ENCODE results near the gene HDAC4.
"Not testable (repeated sequence)": the region's sequence is repeated elsewhere in the genome, so short reads cannot be mapped to it uniquely, and the experiment has no call there.

HDAC4 gene

DNA sequence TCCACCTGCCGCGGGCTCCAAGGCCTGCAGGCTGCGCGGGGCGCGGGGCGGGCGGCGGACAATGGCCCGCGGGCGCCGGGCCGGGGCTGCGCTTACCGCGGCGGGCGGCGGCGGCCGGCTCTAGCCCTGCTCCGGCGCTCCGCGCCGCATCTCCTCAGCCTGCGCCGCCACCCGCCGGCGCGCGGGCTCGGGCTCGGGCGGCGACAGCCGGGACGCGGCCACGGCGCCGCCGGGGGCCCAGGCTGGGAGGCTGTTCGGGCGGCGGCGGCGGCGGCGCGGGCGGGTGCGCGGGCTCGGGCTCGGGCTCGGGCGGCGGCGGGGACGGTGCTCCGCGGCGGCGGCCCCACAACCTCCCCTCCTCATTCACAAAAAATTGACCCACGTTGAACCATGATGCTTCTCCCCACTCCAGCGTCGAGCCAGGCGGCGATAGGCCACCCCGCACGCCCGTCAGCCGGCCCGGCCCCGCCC lies at the start of gene HDAC4:
Gene HDAC4 (minus strand): TSS at position 425 of the 471 bp plus-strand sequence. CDS start 48,321 bp downstream, outside the sequence.
- DNase-seq, result no peak

- DNase-seq, result not testable (repeated sequence)
These were observed 48.6 kb upstream of the HDAC4 start for GRCh38 chr2:239449468-239449867.

- no peak for DNase-seq
These were observed 45.1 kb upstream of the HDAC4 start for GRCh38 chr2:239445771-239446524.

GRCh38 chr2:239444626-239445577 lies 44.1 kb upstream of the HDAC4 start:
- no peak for DNase-seq

DNA sequence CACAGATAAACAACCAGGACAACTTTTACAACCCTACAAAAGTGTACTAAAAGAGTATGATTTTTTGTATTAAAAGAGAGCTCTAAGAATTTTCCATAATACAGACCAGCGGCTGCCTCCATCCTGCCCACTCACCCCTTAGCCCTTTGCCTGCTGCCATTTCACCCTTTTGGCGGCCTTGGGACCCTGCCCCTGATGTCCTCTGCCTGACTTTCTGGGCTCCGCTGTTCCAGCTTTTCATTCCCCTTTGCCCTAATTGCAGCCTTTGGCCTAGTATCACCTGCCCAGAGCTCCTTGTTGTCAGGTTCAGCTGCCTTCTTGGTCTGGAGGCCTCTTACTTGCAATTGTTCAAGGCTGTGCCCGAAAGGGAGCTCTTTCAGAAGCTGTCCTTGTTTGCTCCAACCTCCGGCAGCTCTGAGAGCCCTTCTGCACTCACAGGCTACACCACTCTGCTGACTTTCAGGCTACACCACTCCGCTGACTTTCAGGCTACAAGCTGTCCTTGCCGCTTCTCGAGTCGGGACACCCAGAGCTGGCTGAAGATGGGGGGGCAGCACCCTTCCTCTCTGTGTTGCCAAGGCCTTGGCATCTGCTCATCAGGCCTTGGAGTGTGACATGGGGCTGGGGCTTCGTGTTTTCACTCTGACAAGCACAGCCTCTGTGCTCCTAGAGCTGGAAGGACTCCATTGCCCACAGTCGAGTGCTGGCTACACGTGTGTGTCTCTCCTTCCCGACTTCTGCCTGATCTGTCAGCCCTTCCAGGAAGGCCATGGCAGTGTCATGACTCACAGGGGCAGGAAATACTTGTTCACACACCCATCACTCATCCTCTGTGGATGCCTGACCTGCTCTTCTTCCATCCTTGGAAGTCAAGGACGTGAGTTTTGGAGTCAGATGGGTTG lies 43.1 kb upstream of the HDAC4 start:
- DNase-seq, result no peak

GRCh38 chr2:239443102-239443620 lies 42.3 kb upstream of the HDAC4 start:
- no peak for DNase-seq

- DNase-seq, result no peak
These were observed 41.4 kb upstream of the HDAC4 start for GRCh38 chr2:239442192-239442591.

- no peak for DNase-seq
These were observed 40.6 kb upstream of the HDAC4 start for GRCh38 chr2:239441261-239442078.

DNA sequence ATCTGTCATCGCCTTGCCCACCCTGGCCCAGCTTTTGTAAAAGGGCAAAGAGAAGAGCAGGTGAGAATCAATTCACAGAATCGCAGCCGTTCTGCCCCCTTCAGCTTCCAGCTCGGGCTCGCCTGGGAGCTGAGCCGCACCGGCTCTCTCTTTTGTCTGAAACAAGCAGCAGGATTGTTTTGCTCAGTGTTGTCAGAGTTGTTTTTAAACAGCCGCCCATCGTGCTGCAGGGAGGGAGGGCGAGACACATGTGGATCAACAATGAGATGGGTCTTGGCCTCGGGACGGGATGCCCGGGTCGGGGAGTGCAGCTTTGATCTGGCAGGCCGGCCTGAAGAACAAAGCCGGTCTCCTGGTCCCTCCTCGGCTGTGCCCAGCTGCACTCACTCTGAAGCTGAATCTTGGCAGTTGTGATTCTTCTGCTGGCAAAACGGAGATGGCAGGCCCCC lies 39.7 kb upstream of the HDAC4 start:
- DNase-seq, result no peak

DNA sequence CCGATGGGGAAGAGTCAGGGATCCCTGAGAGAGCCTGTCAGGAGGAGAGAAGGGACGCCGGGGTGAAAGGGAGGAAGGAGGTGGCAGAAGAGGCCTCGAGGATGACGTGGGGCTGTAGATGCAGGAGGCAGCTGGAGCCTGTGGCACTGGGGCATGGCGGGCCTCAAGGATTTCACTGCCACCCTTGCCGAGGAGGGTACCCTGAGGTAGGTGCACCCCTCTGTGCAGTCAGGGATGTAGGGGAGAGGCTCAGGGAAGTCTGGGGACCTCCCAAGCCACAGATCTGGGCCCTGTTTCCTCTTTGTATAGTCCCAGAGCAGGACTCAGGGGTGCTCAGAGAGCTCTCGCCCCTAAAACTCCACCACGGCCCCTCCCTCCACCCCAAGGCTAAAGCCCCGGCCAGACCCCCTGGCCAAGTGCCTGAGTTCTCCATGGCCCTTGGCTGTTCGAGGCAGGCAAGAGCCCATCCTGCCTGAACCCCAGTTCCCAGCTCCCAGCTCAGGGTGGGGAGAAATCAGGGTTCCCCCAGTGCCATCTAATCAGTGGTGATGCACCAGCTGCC lies 39.0 kb upstream of the HDAC4 start:
- no peak for DNase-seq

GRCh38 chr2:239438995-239439753 lies 38.4 kb upstream of the HDAC4 start:
- no peak for DNase-seq

- DNase-seq, result no peak
These were observed 37.5 kb upstream of the HDAC4 start for GRCh38 chr2:239438368-239438767.

- no peak for DNase-seq
These were observed 36.0 kb upstream of the HDAC4 start for GRCh38 chr2:239436669-239437335.

DNA sequence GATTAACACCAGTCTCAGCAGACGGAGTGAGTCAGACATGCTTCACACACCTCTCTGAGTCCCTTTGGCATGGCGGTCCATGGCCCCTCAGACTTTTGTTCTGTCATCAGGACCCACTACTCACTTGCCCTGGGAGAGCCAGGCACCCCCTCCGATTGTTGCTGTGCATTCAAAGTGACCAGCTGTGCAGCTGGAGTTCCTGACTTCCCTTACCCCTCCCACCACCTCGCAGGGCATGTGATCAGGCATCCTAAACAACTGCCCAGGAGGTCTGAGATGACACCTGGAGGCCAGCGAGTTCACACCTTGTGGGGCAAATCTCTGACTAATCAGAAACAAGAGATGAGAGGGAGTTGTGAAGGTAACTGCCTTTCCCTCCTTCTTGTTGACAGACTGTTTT lies 35.3 kb upstream of the HDAC4 start:
- DNase-seq, result no peak

GRCh38 chr2:239433777-239434403 lies 33.1 kb upstream of the HDAC4 start:
- no peak for DNase-seq

GRCh38 chr2:239432174-239432573 lies 31.4 kb upstream of the HDAC4 start:
- no peak for DNase-seq

DNA sequence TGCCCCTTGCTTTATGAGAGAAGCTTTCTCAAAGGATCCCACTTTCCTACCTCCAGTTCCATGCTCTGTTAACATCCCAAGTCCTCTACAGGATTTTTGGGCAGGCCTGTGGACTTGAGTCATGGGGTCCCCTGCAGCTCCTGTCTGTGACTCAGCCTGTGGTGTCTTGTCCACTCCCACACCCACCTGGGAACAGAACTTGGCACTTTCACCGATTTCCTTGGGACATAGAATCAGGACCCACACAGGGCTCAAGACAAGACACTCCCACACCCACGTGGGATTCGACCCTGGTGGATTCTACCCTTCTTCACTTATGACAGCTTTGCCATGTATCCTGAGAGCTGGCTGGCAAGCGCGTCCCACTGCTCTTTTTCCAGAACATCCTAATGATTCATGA lies 30.7 kb upstream of the HDAC4 start:
- no peak for DNase-seq

- DNase-seq, result no peak
These were observed 28.9 kb upstream of the HDAC4 start for GRCh38 chr2:239429473-239430350.
